ENCODE results near the gene TOP2B. TPM values are rescaled to one million over a fixed set of nuclear protein-coding genes. Genes with fewer than 3 reads are reported as not detected.

The TOP2B gene
- polyA plus RNA-seq, 2 donors: 28.5 to 47.1 TPM

Other genes starting within 250 kb of the TOP2B start
- 1 to 10 TPM; 1.6 to 2.2 TPM for gene RARB, start 236.6 kb downstream of the TOP2B start, polyA plus RNA-seq
- 10 to 100 TPM; 12.5 to 17.6 TPM for gene NGLY1, start 118.5 kb upstream of the TOP2B start, polyA plus RNA-seq
- 10 to 100 TPM; 10.8 to 13.9 TPM for gene OXSM, start 125.2 kb upstream of the TOP2B start, polyA plus RNA-seq

Data from esophagus (tissue), 2 donors.